ENCODE data around the gene NTM.

NTM gene

DNA sequence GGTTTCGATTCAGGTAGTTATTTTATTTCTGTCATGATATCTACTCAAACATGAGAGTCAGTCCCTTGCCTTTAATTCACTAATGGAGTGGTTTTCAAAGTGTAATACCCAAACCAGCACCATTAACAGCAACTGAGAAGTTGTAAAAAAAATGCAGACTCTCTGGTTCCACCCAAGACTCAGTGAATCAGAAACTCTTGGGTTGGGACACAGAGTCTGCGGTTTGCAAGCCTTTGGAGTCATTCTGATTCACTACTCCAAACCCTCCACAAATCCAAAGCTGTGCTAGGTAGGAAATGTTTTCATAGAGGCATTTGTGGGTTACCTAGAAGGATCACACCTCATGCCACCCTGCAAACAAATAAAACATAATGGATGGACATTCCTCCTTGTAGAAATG is 340.1 kb downstream of the NTM start:
- Histone ChIP-seq H3K4me1 (ENCODE audit: control insufficient read depth, insufficient read depth, low read length, poor library complexity, severe bottlenecking) (no peaks in the 10 kb centered on the region), H3K36me3 (ENCODE audit: control insufficient read depth, insufficient read depth, low read length) (no peaks in the 10 kb centered on the region), H3K9me3 (ENCODE audit: control insufficient read depth, low read length) (no peaks in the 10 kb centered on the region), H3K4me3 (ENCODE audit: insufficient read depth, low read depth, low read length, poor library complexity, severe bottlenecking) (no peak overlapping the region), H3K27me3 (replicated peaks; ENCODE audit: control insufficient read depth, insufficient read depth, low read length, poor library complexity, severe bottlenecking) (no peaks in the 10 kb centered on the region), H3K27ac (ENCODE audit: insufficient read depth, low read length, poor library complexity, severe bottlenecking) (no peak overlapping the region)
- no peak for DNase-seq

GRCh38 chr11:131712897-131713296 is 342.5 kb downstream of the NTM start:
- H3K9me3 ChIP-seq (ENCODE audit: control insufficient read depth, low read length) = no peaks in the 10 kb centered on the region
- DNase-seq = no peak
- H3K4me1 ChIP-seq (ENCODE audit: control insufficient read depth, insufficient read depth, low read length, poor library complexity, severe bottlenecking) = no peaks in the 10 kb centered on the region
- H3K36me3 ChIP-seq (ENCODE audit: control insufficient read depth, insufficient read depth, low read length) = no peaks in the 10 kb centered on the region
- H3K27ac ChIP-seq (ENCODE audit: insufficient read depth, low read length, poor library complexity, severe bottlenecking) = no peak overlapping the region
- H3K4me3 ChIP-seq (ENCODE audit: insufficient read depth, low read depth, low read length, poor library complexity, severe bottlenecking) = no peak overlapping the region
- H3K27me3 ChIP-seq (replicated peaks; ENCODE audit: control insufficient read depth, insufficient read depth, low read length, poor library complexity, severe bottlenecking) = no peaks in the 10 kb centered on the region

GRCh38 chr11:131713529-131714134 is 343.2 kb downstream of the NTM start:
- no peak overlapping the region for H3K4me3 ChIP-seq (ENCODE audit: insufficient read depth, low read depth, low read length, poor library complexity, severe bottlenecking)
- no peaks in the 10 kb centered on the region for H3K4me1 ChIP-seq (ENCODE audit: control insufficient read depth, insufficient read depth, low read length, poor library complexity, severe bottlenecking)
- H3K27ac ChIP-seq (ENCODE audit: insufficient read depth, low read length, poor library complexity, severe bottlenecking) = no peak overlapping the region
- H3K9me3 ChIP-seq (ENCODE audit: control insufficient read depth, low read length) = no peaks in the 10 kb centered on the region
- no peak for DNase-seq
- H3K36me3 ChIP-seq (ENCODE audit: control insufficient read depth, insufficient read depth, low read length) = no peaks in the 10 kb centered on the region
- no peaks in the 10 kb centered on the region for H3K27me3 ChIP-seq (replicated peaks; ENCODE audit: control insufficient read depth, insufficient read depth, low read length, poor library complexity, severe bottlenecking)

GRCh38 chr11:131717616-131718015 is 347.2 kb downstream of the NTM start:
- no peaks in the 10 kb centered on the region for H3K4me1 ChIP-seq (ENCODE audit: control insufficient read depth, insufficient read depth, low read length, poor library complexity, severe bottlenecking)
- H3K36me3 ChIP-seq (ENCODE audit: control insufficient read depth, insufficient read depth, low read length) = no peaks in the 10 kb centered on the region
- no peaks in the 10 kb centered on the region for H3K9me3 ChIP-seq (ENCODE audit: control insufficient read depth, low read length)
- no peaks in the 10 kb centered on the region for H3K27me3 ChIP-seq (replicated peaks; ENCODE audit: control insufficient read depth, insufficient read depth, low read length, poor library complexity, severe bottlenecking)
- DNase-seq = no peak
- H3K27ac ChIP-seq (ENCODE audit: insufficient read depth, low read length, poor library complexity, severe bottlenecking) = no peak overlapping the region
- H3K4me3 ChIP-seq (ENCODE audit: insufficient read depth, low read depth, low read length, poor library complexity, severe bottlenecking) = no peak overlapping the region

DNA sequence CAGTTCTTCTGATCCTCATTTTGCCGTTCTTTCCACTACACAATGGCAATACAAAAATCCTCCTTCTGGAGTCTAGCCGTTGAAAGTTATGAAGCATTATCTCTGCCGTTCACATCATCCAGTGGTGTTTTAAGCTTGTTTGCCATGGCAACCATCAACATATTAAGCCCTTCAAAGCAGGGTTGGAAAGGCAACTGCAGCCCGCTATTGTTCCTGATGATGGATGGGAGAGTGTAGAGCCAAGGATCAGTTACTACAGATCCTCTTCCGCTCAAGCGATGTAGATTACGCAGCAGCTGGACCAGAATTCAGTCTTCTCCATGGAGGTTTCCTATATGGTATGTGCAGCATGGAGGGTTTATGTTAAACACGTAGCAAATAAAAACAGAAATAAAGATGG is 352.7 kb downstream of the NTM start:
- Histone ChIP-seq H3K4me1 (ENCODE audit: control insufficient read depth, insufficient read depth, low read length, poor library complexity, severe bottlenecking) (no peaks in the 10 kb centered on the region), H3K36me3 (ENCODE audit: control insufficient read depth, insufficient read depth, low read length) (no peaks in the 10 kb centered on the region), H3K4me3 (ENCODE audit: insufficient read depth, low read depth, low read length, poor library complexity, severe bottlenecking) (no peak overlapping the region), H3K27ac (ENCODE audit: insufficient read depth, low read length, poor library complexity, severe bottlenecking) (no peak overlapping the region), H3K9me3 (ENCODE audit: control insufficient read depth, low read length) (no peaks in the 10 kb centered on the region), H3K27me3 (replicated peaks; ENCODE audit: control insufficient read depth, insufficient read depth, low read length, poor library complexity, severe bottlenecking) (no peaks in the 10 kb centered on the region)
- no peak for DNase-seq

DNA sequence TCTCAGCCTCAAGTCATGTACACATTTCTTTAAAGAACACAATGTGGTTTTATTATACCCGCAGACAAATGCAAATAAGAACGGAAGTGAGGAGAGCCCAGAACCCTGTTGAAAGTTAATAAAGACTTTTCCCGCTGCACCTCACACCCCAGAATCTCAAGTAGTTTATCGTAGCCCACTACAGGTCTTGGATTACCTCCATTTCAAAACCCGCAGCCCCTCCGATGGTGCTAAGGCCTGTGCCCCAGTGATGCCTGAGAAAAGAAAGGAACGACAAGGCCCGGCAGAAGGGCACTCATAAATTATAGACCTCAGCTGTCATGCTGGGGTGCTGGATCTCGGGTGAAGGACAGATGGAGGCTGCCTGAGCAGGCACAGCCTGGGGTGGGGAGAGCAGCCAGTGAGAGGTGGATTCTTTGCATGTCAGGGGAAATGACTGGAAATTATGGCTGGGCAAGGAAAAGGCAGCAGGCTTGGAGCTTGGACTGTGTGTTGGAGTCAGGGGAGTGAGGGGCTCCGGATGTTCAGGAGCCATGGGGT is 354.1 kb downstream of the NTM start:
- H3K36me3 ChIP-seq (ENCODE audit: control insufficient read depth, insufficient read depth, low read length) = no peaks in the 10 kb centered on the region
- H3K4me1 ChIP-seq (ENCODE audit: control insufficient read depth, insufficient read depth, low read length, poor library complexity, severe bottlenecking) = no peaks in the 10 kb centered on the region
- no peaks in the 10 kb centered on the region for H3K27me3 ChIP-seq (replicated peaks; ENCODE audit: control insufficient read depth, insufficient read depth, low read length, poor library complexity, severe bottlenecking)
- H3K27ac ChIP-seq (ENCODE audit: insufficient read depth, low read length, poor library complexity, severe bottlenecking) = no peak overlapping the region
- no peak for DNase-seq
- H3K9me3 ChIP-seq (ENCODE audit: control insufficient read depth, low read length) = no peaks in the 10 kb centered on the region
- no peak overlapping the region for H3K4me3 ChIP-seq (ENCODE audit: insufficient read depth, low read depth, low read length, poor library complexity, severe bottlenecking)

DNA sequence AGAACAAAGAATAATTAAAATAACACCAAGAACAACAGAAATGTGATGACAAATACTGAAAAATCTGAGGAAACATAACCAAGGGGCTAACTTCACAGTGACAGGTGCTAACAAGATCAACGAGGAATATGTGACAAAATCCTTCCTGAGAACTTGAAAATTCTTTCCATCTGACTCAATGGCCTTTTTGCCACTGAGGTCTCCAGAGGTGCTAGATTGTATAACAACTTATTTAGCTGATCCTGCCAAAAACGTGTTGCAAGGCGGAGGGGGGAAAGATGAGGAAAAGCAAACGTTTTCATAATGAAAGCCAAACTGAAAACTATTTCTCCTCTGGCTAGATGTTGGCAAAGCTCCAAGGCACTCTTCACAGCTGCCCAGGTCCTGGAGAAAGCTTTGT is 364.5 kb downstream of the NTM start:
- H3K4me3 ChIP-seq (ENCODE audit: insufficient read depth, low read depth, low read length, poor library complexity, severe bottlenecking) = no peak overlapping the region
- H3K27ac ChIP-seq (ENCODE audit: insufficient read depth, low read length, poor library complexity, severe bottlenecking) = no peak overlapping the region
- H3K9me3 ChIP-seq (ENCODE audit: control insufficient read depth, low read length) = no peaks in the 10 kb centered on the region

GRCh38 chr11:131737357-131737756 is 366.9 kb downstream of the NTM start:
- DNase-seq = no peak
- H3K27ac ChIP-seq (ENCODE audit: insufficient read depth, low read length, poor library complexity, severe bottlenecking) = no peak overlapping the region
- H3K9me3 ChIP-seq (ENCODE audit: control insufficient read depth, low read length) = no peaks in the 10 kb centered on the region
- H3K4me1 ChIP-seq (ENCODE audit: control insufficient read depth, insufficient read depth, low read length, poor library complexity, severe bottlenecking) = no peaks in the 10 kb centered on the region
- no peaks in the 10 kb centered on the region for H3K27me3 ChIP-seq (replicated peaks; ENCODE audit: control insufficient read depth, insufficient read depth, low read length, poor library complexity, severe bottlenecking)
- H3K4me3 ChIP-seq (ENCODE audit: insufficient read depth, low read depth, low read length, poor library complexity, severe bottlenecking) = no peak overlapping the region
- H3K36me3 ChIP-seq (ENCODE audit: control insufficient read depth, insufficient read depth, low read length) = no peaks in the 10 kb centered on the region

More for the DNA sequence above, 364.5 kb downstream of the NTM start:
- Histone ChIP-seq H3K36me3 (ENCODE audit: control insufficient read depth, insufficient read depth, low read length) (no peaks in the 10 kb centered on the region), H3K27me3 (replicated peaks; ENCODE audit: control insufficient read depth, insufficient read depth, low read length, poor library complexity, severe bottlenecking) (no peaks in the 10 kb centered on the region), H3K4me1 (ENCODE audit: control insufficient read depth, insufficient read depth, low read length, poor library complexity, severe bottlenecking) (no peaks in the 10 kb centered on the region)
- DNase-seq = no peak

DNA sequence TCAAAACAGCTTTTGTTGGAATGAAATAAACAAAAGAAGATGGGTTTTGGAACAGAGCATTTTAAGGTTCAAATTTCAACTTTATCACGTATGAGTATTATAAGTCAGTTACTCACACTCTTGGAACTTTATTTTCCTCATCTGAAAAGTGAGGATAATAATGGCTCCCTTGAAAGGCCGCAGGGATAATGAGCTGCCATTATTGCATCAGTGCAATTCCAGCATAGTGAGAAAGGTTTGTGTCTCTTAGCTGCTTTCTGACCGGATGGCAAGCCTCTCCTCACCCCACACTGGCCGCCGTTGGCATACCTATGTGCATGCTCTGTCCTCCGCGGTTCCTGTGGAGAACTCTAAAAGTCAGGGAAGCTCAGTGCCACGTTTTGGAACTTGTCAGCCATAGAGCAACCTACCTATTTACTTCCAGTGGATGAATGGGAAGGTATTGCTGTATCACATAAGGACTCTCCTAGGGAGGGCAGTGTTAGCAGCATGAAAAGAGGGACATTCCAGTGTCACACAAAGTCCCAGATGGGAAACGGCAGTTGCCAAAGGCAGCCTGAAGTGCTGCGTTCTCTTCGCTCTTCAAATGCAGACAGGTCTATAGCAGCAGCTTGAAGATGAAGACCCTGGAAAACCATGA is 368.9 kb downstream of the NTM start:
- Histone ChIP-seq H3K27me3 (replicated peaks; ENCODE audit: control insufficient read depth, insufficient read depth, low read length, poor library complexity, severe bottlenecking) (no peaks in the 10 kb centered on the region), H3K4me3 (ENCODE audit: insufficient read depth, low read depth, low read length, poor library complexity, severe bottlenecking) (no peak overlapping the region), H3K36me3 (ENCODE audit: control insufficient read depth, insufficient read depth, low read length) (no peaks in the 10 kb centered on the region), H3K4me1 (ENCODE audit: control insufficient read depth, insufficient read depth, low read length, poor library complexity, severe bottlenecking) (no peaks in the 10 kb centered on the region), H3K9me3 (ENCODE audit: control insufficient read depth, low read length) (no peaks in the 10 kb centered on the region), H3K27ac (ENCODE audit: insufficient read depth, low read length, poor library complexity, severe bottlenecking) (no peak overlapping the region)
- no peak for DNase-seq

DNA sequence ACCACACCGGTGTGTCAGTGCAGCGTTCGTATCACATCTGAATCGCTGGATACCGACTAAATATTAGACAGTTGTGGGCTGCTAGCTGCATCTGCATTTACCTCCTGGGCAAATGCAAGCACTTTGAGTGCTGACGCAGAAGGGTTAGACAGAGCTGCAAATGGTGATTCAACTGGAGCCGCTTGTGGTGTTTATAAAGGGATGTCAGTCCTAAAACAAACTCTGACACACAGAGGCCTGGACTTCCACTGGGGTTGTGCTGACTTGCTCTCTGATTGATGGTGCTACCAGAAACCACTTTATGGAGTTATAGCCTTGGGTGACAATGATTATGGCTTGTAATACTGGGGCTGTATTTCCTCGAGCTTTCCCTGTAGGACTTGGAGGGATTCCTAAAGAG is 374.4 kb downstream of the NTM start:
- Histone ChIP-seq H3K36me3 (ENCODE audit: control insufficient read depth, insufficient read depth, low read length) (no peaks in the 10 kb centered on the region), H3K27me3 (replicated peaks; ENCODE audit: control insufficient read depth, insufficient read depth, low read length, poor library complexity, severe bottlenecking) (no peaks in the 10 kb centered on the region), H3K4me1 (ENCODE audit: control insufficient read depth, insufficient read depth, low read length, poor library complexity, severe bottlenecking) (no peaks in the 10 kb centered on the region), H3K27ac (ENCODE audit: insufficient read depth, low read length, poor library complexity, severe bottlenecking) (no peak overlapping the region), H3K4me3 (ENCODE audit: insufficient read depth, low read depth, low read length, poor library complexity, severe bottlenecking) (no peak overlapping the region), H3K9me3 (ENCODE audit: control insufficient read depth, low read length) (no peaks in the 10 kb centered on the region)
- no peak for DNase-seq

Measured in effector memory CD4-positive, alpha-beta T cell (primary cell).